ENCODE data around the gene GALNT10. TPM values are rescaled to one million over a fixed set of nuclear protein-coding genes. Genes with fewer than 3 reads are reported as not detected.
A peak's percentile ranks its signal among the peaks of the same experiment; 100 is the strongest.

The GALNT10 gene
- total and polyA plus RNA-seq, 12 donors: 3.1 to 19.0 (median 11.7) TPM

- Histone ChIP-seq H3K9me3 (no peaks in the 10 kb centered on the region), H3K27me3 (no peaks in the 10 kb centered on the region), H3K27ac (no peak overlapping the region), H3K4me1 (peaks cover 0 to 27% (median 18%) of the 10 kb centered on the region in 9 donors), H3K4me3 (no peak overlapping the region), H3K36me3 (peaks cover 0 to 53% (median 10%) of the 10 kb centered on the region in 9 donors)
- intact Hi-C loops (cut with DNase I): no loop called here
- DNase-seq: no peak
- whole genome bisulfite sequencing, 2 donors: 83 to 97% methylated on average over 1 of the region's 1 CpG
- no peak for ATAC-seq
- TF ChIP-seq CTCF (IDR thresholded peaks at IDR 0.05): no peak
Measured at GRCh38 chr5:154442801-154443200, 252.3 kb downstream of the GALNT10 start.

GRCh38 chr5:154444556-154445421 lies 254.3 kb downstream of the GALNT10 start:
- peak in 1 of 2 donors; percentile 5 for DNase-seq
- peak overlapping the region; percentile 68 to 99 (median 96) for H3K4me3 ChIP-seq
- peak overlapping the region in 9 of 10 donors; percentile 57 to 94 (median 90) for H3K27ac ChIP-seq
- 3 to 6% methylated on average over 30 of the region's 30 CpGs for WGBS, 2 donors
- intact Hi-C loops (cut with DNase I): no loop called here
- H3K27me3 ChIP-seq: no peaks in the 10 kb centered on the region
- no peaks in the 10 kb centered on the region for H3K9me3 ChIP-seq
- H3K4me1 ChIP-seq: peaks cover 0 to 46% (median 35%) of the 10 kb centered on the region in 9 donors
- peaks cover 0 to 33% (median 8%) of the 10 kb centered on the region in 9 donors for H3K36me3 ChIP-seq
- TF ChIP-seq CTCF (IDR thresholded peaks at IDR 0.05): no peak
- peak in 5 of 8 donors; percentile 15 to 43 (median 28) for ATAC-seq

- ATAC-seq: peak; percentile 97 to 99 (median 98)
- Histone ChIP-seq H3K27me3 (no peaks in the 10 kb centered on the region), H3K9me3 (no peaks in the 10 kb centered on the region), H3K4me1 (peaks cover 0 to 46% (median 38%) of the 10 kb centered on the region in 9 donors), H3K36me3 (peaks cover 0 to 29% (median 8%) of the 10 kb centered on the region in 9 donors), H3K27ac (peak within 1 kb of the TSS; percentile 51 to 94 (median 89)), H3K4me3 (peak within 1 kb of the TSS; percentile 79 to 99 (median 96))
- intact Hi-C loops (cut with DNase I): no loop called here
- TF ChIP-seq CTCF (IDR thresholded peaks at IDR 0.05): no peak
- WGBS, 2 donors: 1% methylated on average over 70 of the region's 70 CpGs
- peak; percentile 94 to 97 for DNase-seq
Measured at GRCh38 chr5:154445422-154446194, 255.1 kb downstream of the GALNT10 start, which contains the start of gene SAP30L. Gene SAP30L, plus strand, starts transcription at chr5:154445997. Its CDS starts 608 bp downstream, at chr5:154446605.

Measured in heart right ventricle (tissue), 16 donors.